HepG2 (cell line): Measurements from ENCODE around the gene ACTN3. TPM values are rescaled to one million over a fixed set of nuclear protein-coding genes. Genes with fewer than 3 reads are reported as not detected.
A peak's percentile ranks its signal among the peaks of the same experiment; 100 is the strongest.

Source experiments
- ADNP ChIP-seq: sonication (generic); formaldehyde crosslinking; IDR thresholded peaks from 2 replicates; pipeline ENCODE4 v1.4.0; 2020; ENCODE audit warnings: missing genetic modification reagents
- ELF4 ChIP-seq: sonication (generic); formaldehyde crosslinking; IDR thresholded peaks from 2 replicates; pipeline ENCODE4 v1.5.0; 2020; ENCODE audit warnings: missing genetic modification reagents, mild to moderate bottlenecking, moderate library complexity, borderline replicate concordance
- FLYWCH1 ChIP-seq: sonication (generic); formaldehyde crosslinking; IDR thresholded peaks from 2 replicates; pipeline ENCODE4 v1.8.1; 2023; ENCODE audit warnings: mild to moderate bottlenecking, missing genetic modification reagents
- GABPA ChIP-seq, 2 experiments: IDR thresholded peaks; 2 replicates each; pipeline ENCODE4 v1.6.1; 2011 to 2016; ENCODE audit warnings: low read depth in 2 of 2, low read length in 1 of 2, missing biosample characterization in 1 of 2, missing genetic modification characterization in 1 of 2
- JUND ChIP-seq: sonication (generic); formaldehyde crosslinking; IDR thresholded peaks from 2 replicates; pipeline ENCODE4 v1.8.0; 2022; ENCODE audit warnings: mild to moderate bottlenecking, missing genetic modification reagents
- KDM2A ChIP-seq: sonication (generic); formaldehyde crosslinking; IDR thresholded peaks from 2 replicates; pipeline ENCODE4 v1.4.0; 2020; ENCODE audit warnings: low read depth, missing genetic modification reagents, borderline replicate concordance
- NPAS2 ChIP-seq: sonication (generic); formaldehyde crosslinking; IDR thresholded peaks from 2 replicates; pipeline ENCODE4 v1.8.0; 2022; ENCODE audit warnings: mild to moderate bottlenecking, missing genetic modification reagents, borderline replicate concordance
- SETDB1 ChIP-seq: sonication (generic); formaldehyde crosslinking; IDR thresholded peaks from 2 replicates; pipeline ENCODE4 v1.5.1; 2020; ENCODE audit warnings: missing genetic modification reagents, mild to moderate bottlenecking, borderline replicate concordance
- ZNF550 ChIP-seq: sonication (generic); formaldehyde crosslinking; IDR thresholded peaks from 2 replicates; pipeline ENCODE4 v1.4.0; 2020; ENCODE audit warnings: mild to moderate bottlenecking, missing genetic modification reagents, borderline replicate concordance
- ZNF619 ChIP-seq: sonication (generic); formaldehyde crosslinking; IDR thresholded peaks from 2 replicates; pipeline ENCODE4 v1.4.0; 2020; ENCODE audit warnings: mild to moderate bottlenecking, missing genetic modification reagents
- ZNF703 ChIP-seq: sonication (generic); formaldehyde crosslinking; IDR thresholded peaks from 2 replicates; pipeline ENCODE4 v1.5.1; 2020; ENCODE audit warnings: missing genetic modification reagents, mild to moderate bottlenecking, moderate library complexity, borderline replicate concordance
- ZNF737 ChIP-seq: sonication (generic); formaldehyde crosslinking; IDR thresholded peaks from 2 replicates; pipeline ENCODE4 v1.5.0; 2020; ENCODE audit warnings: missing genetic modification reagents, mild to moderate bottlenecking, borderline replicate concordance
- ZNF761 ChIP-seq: sonication (generic); formaldehyde crosslinking; conservative IDR thresholded peaks from 2 replicates; pipeline ENCODE4 v1.4.0; 2020; ENCODE audit warnings: mild to moderate bottlenecking, missing genetic modification reagents
- ZNF781 ChIP-seq: sonication (generic); formaldehyde crosslinking; IDR thresholded peaks from 2 replicates; pipeline ENCODE4 v1.5.1; 2020; ENCODE audit warnings: borderline replicate concordance, mild to moderate bottlenecking, missing genetic modification reagents; ENCODE audit errors: not compliant biosample characterization
- ZNF841 ChIP-seq: sonication (generic); formaldehyde crosslinking; IDR thresholded peaks from 2 replicates; pipeline ENCODE4 v1.8.1; 2023; ENCODE audit warnings: missing genetic modification reagents, borderline replicate concordance
- polyA plus RNA-seq, 8 experiments: library from polyadenylated mRNA; depleted of rRNA in 3 of 8; stranded (reverse) in 7 of 8; unstranded in 1 of 8; fragments of >200 nt; fragmentation: Illumina TruSeq in 4 of 8; extraction: Trizol in 4 of 8; gene quantifications; 2 replicates each; pipeline versions ENCODE4 v1.2.1 to v1.2.3, GENCODE V29; 2011 to 2016; ENCODE audit warnings: low read depth in 4 of 8, missing spikeins in 1 of 8, mixed read lengths in 1 of 8; ENCODE audit not compliant: insufficient read depth in 1 of 8
- total RNA-seq, 5 experiments: library from RNA; depleted of rRNA; stranded (reverse); fragments of >200 nt; fragmentation: Illumina TruSeq; extraction: Trizol; gene quantifications; 2 replicates each; pipeline ENCODE4 v1.2.3, GENCODE V29; 2016; ENCODE audit warnings: low read depth in 1 of 5
- TF ChIP-seq, protein P1 (sequence below): sonication (generic); formaldehyde crosslinking; conservative IDR thresholded peaks from 2 replicates; pipeline ENCODE4 v1.4.0; 2020; ENCODE audit warnings: missing genetic modification reagents
- TF ChIP-seq, protein P2 (sequence below): sonication (generic); formaldehyde crosslinking; IDR thresholded peaks from 2 replicates; pipeline ENCODE4 v1.9.0; 2021; ENCODE audit warnings: missing genetic modification reagents, mild to moderate bottlenecking, borderline replicate concordance
- TF ChIP-seq, protein P3 (sequence below): sonication (generic); formaldehyde crosslinking; IDR thresholded peaks from 2 replicates; pipeline ENCODE4 v1.4.0; 2020; ENCODE audit warnings: mild to moderate bottlenecking, missing genetic modification reagents
- TF ChIP-seq, protein P4 (sequence below): sonication (generic); formaldehyde crosslinking; IDR thresholded peaks from 2 replicates; pipeline ENCODE4 v1.4.0; 2020; ENCODE audit warnings: mild to moderate bottlenecking, missing genetic modification reagents
- TF ChIP-seq, protein P5 (sequence below): sonication (generic); formaldehyde crosslinking; IDR thresholded peaks from 2 replicates; pipeline ENCODE4 v1.4.0; 2020; ENCODE audit warnings: mild to moderate bottlenecking, missing genetic modification reagents

The ACTN3 gene
- total and polyA plus RNA-seq, 2 of the 13 experiments (the other 11 are each of a cell fraction or from before 2014, with no cell fraction given), result 0.04 to 0.09 TPM

DNA sequence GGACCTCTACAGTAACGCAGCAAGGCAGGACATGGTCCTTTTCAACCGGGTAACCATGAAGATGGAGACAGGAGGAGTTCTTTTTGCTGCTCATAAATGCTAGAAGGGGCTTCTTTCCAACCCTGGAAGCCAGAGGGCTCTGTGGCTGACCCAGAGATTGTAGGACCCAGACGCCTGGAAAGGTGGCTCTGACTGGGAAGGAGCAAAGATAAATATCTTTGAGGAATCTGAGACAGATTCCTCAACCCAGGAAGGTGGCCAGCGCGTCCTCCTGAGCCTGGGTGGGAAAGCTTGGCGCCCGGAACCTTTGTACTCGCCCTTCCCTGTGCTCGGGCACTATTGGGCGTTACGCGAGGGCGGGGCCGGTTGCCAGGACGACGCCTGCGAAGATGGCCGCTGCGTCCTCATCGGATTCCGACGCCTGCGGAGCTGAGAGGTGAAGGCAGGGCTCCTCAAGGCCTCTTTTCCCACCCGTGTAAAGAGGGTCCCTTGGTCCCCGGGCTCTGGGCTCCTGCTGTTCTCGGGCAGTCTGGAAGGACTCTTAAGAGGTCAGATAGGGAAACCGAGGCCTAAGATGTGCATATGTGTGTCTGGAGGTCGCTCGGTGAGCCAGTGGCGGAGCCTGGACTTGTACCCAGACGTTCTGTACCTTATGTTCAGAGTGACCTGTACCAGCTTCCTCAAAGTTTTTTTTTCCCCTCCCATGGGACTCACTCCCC, 36.3 kb upstream of the ACTN3 start, which contains the start of gene BBS1 (continued):
- TF ChIP-seq ADNP (CRISPR knock-in tag) (no peak), FLYWCH1 (no peak), ZNF737 (CRISPR knock-in tag) (no peak), ZNF761 (no peak), ZNF550 (no peak), JUND (CRISPR knock-in tag) (0 out of 2 replicates have a peak, but pooled peaks have one; percentile 37), GABPA (IDR thresholded peaks at IDR 0.05; ENCODE audit: low read depth, low read length) (peak; percentile 56; the same call in 1 of the 2 replicates), GABPA (CRISPR knock-in tag; IDR thresholded peaks at IDR 0.05; ENCODE audit: low read depth) (peak; percentile 86), NPAS2 (no peak), KDM2A (peak; percentile 97), ZNF841 (no peak), ZNF703 (CRISPR knock-in tag) (no peak), ZNF781 (CRISPR knock-in tag) (no peak), ZNF619 (CRISPR knock-in tag) (no peak), ELF4 (CRISPR knock-in tag) (no peak), SETDB1 (CRISPR knock-in tag) (no peak)
- TF ChIP-seq, protein P1, sequence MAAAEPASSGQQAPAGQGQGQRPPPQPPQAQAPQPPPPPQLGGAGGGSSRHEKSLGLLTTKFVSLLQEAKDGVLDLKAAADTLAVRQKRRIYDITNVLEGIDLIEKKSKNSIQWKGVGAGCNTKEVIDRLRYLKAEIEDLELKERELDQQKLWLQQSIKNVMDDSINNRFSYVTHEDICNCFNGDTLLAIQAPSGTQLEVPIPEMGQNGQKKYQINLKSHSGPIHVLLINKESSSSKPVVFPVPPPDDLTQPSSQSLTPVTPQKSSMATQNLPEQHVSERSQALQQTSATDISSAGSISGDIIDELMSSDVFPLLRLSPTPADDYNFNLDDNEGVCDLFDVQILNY (CRISPR knock-in tag), result no peak
- TF ChIP-seq, protein P2, sequence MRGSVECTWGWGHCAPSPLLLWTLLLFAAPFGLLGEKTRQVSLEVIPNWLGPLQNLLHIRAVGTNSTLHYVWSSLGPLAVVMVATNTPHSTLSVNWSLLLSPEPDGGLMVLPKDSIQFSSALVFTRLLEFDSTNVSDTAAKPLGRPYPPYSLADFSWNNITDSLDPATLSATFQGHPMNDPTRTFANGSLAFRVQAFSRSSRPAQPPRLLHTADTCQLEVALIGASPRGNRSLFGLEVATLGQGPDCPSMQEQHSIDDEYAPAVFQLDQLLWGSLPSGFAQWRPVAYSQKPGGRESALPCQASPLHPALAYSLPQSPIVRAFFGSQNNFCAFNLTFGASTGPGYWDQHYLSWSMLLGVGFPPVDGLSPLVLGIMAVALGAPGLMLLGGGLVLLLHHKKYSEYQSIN (CRISPR knock-in tag), result no peak
- TF ChIP-seq, protein P3, sequence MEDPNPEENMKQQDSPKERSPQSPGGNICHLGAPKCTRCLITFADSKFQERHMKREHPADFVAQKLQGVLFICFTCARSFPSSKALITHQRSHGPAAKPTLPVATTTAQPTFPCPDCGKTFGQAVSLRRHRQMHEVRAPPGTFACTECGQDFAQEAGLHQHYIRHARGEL (CRISPR knock-in tag), result no peak; the same call in 1 of the 2 replicates
- TF ChIP-seq, protein P4, sequence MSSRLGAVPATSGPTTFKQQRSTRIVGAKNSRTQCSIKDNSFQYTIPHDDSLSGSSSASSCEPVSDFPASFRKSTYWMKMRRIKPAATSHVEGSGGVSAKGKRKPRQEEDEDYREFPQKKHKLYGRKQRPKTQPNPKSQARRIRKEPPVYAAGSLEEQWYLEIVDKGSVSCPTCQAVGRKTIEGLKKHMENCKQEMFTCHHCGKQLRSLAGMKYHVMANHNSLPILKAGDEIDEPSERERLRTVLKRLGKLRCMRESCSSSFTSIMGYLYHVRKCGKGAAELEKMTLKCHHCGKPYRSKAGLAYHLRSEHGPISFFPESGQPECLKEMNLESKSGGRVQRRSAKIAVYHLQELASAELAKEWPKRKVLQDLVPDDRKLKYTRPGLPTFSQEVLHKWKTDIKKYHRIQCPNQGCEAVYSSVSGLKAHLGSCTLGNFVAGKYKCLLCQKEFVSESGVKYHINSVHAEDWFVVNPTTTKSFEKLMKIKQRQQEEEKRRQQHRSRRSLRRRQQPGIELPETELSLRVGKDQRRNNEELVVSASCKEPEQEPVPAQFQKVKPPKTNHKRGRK (CRISPR knock-in tag), result no peak
- TF ChIP-seq, protein P5, sequence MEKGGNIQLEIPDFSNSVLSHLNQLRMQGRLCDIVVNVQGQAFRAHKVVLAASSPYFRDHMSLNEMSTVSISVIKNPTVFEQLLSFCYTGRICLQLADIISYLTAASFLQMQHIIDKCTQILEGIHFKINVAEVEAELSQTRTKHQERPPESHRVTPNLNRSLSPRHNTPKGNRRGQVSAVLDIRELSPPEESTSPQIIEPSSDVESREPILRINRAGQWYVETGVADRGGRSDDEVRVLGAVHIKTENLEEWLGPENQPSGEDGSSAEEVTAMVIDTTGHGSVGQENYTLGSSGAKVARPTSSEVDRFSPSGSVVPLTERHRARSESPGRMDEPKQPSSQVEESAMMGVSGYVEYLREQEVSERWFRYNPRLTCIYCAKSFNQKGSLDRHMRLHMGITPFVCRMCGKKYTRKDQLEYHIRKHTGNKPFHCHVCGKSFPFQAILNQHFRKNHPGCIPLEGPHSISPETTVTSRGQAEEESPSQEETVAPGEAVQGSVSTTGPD (CRISPR knock-in tag), result no peak
